Endothelial cell (in vitro differentiated cells): ENCODE data around the gene ASAH2. TPM values are rescaled to one million over a fixed set of nuclear protein-coding genes. Genes with fewer than 3 reads are reported as not detected.

Source experiments
- DNase-seq: peaks from one replicate; pipeline ENCODE4 v3.0.0; 2021; ENCODE audit warnings: low spot score
- H3K27ac Mint-ChIP-seq: one replicate; pipeline ENCODE4 v1.8.0; 2021; ENCODE audit warnings: mixed read lengths, inconsistent platforms; ENCODE audit not compliant: unreplicated experiment
- H3K27me3 Mint-ChIP-seq: one replicate; pipeline ENCODE4 v1.8.0; 2021; ENCODE audit warnings: mild to moderate bottlenecking, moderate library complexity, mixed read lengths, inconsistent platforms; ENCODE audit not compliant: unreplicated experiment
- H3K36me3 Mint-ChIP-seq: one replicate; pipeline ENCODE4 v1.8.0; 2021; ENCODE audit warnings: mild to moderate bottlenecking, low read depth, mixed read lengths, inconsistent platforms; ENCODE audit not compliant: unreplicated experiment
- H3K4me1 Mint-ChIP-seq: one replicate; pipeline ENCODE4 v1.8.0; 2021; ENCODE audit warnings: mild to moderate bottlenecking, mixed read lengths, inconsistent platforms; ENCODE audit not compliant: unreplicated experiment
- H3K4me3 Mint-ChIP-seq: one replicate; pipeline ENCODE4 v1.8.0; 2021; ENCODE audit warnings: mild to moderate bottlenecking, mixed read lengths, inconsistent platforms; ENCODE audit not compliant: unreplicated experiment
- H3K9me3 Mint-ChIP-seq: one replicate; pipeline ENCODE4 v1.8.0; 2021; ENCODE audit warnings: mixed read lengths, inconsistent platforms; ENCODE audit not compliant: unreplicated experiment
- CTCF ChIP-seq: fragments of 200-600 bp; sonication (generic); IDR thresholded peaks from one replicate; pipeline ENCODE4 v1.5.0; 2021; ENCODE audit warnings: antibody characterized with exemption; ENCODE audit not compliant: unreplicated experiment
- total RNA-seq: library from RNA; stranded (reverse); fragmentation: NEBNext Ultra II Directional; extraction: Animal tissue kit (Norgen Biotek cat#: 25700); gene quantifications from one replicate; pipeline ENCODE4 v1.2.1, GENCODE V29; 2021; ENCODE audit not compliant: unreplicated experiment

The ASAH2 gene
- total RNA-seq, 1 donor from 2014 or later, result 1.7 TPM

GRCh38 chr10:50281210-50281966 is 30.1 kb upstream of the ASAH2 start:
- Mint-ChIP-seq H3K9me3 (no peaks in the 10 kb centered on the region), H3K27ac (no peak overlapping the region), H3K36me3 (no peaks in the 10 kb centered on the region), H3K4me1 (no peaks in the 10 kb centered on the region), H3K4me3 (no peak overlapping the region), H3K27me3 (no peaks in the 10 kb centered on the region)
- no peak for TF ChIP-seq CTCF
- no peak for DNase-seq

GRCh38 chr10:50280049-50280841 is 28.9 kb upstream of the ASAH2 start:
- Mint-ChIP-seq H3K27ac (no peak overlapping the region), H3K27me3 (no peaks in the 10 kb centered on the region), H3K9me3 (no peaks in the 10 kb centered on the region), H3K4me3 (no peak overlapping the region), H3K36me3 (no peaks in the 10 kb centered on the region), H3K4me1 (no peaks in the 10 kb centered on the region)
- TF ChIP-seq CTCF, result no peak
- DNase-seq, result no peak

GRCh38 chr10:50279489-50279888 is 28.2 kb upstream of the ASAH2 start:
- H3K36me3 Mint-ChIP-seq, result no peaks in the 10 kb centered on the region
- no peaks in the 10 kb centered on the region for H3K9me3 Mint-ChIP-seq
- no peaks in the 10 kb centered on the region for H3K27me3 Mint-ChIP-seq
- H3K4me3 Mint-ChIP-seq, result no peak overlapping the region
- no peaks in the 10 kb centered on the region for H3K4me1 Mint-ChIP-seq
- no peak for DNase-seq
- no peak overlapping the region for H3K27ac Mint-ChIP-seq
- no peak for TF ChIP-seq CTCF

GRCh38 chr10:50275650-50276235 is 24.4 kb upstream of the ASAH2 start:
- H3K36me3 Mint-ChIP-seq, result no peaks in the 10 kb centered on the region
- no peak overlapping the region for H3K4me3 Mint-ChIP-seq
- H3K9me3 Mint-ChIP-seq, result no peaks in the 10 kb centered on the region
- no peaks in the 10 kb centered on the region for H3K27me3 Mint-ChIP-seq
- no peaks in the 10 kb centered on the region for H3K4me1 Mint-ChIP-seq
- no peak overlapping the region for H3K27ac Mint-ChIP-seq
- DNase-seq, result peak; percentile 63
- TF ChIP-seq CTCF, result peak; percentile 40

GRCh38 chr10:50272531-50272930 is 21.2 kb upstream of the ASAH2 start:
- H3K4me1 Mint-ChIP-seq, result no peaks in the 10 kb centered on the region
- DNase-seq, result no peak
- H3K4me3 Mint-ChIP-seq, result no peak overlapping the region
- no peaks in the 10 kb centered on the region for H3K9me3 Mint-ChIP-seq
- H3K36me3 Mint-ChIP-seq, result no peaks in the 10 kb centered on the region
- no peak for TF ChIP-seq CTCF
- no peak overlapping the region for H3K27ac Mint-ChIP-seq
- H3K27me3 Mint-ChIP-seq, result no peaks in the 10 kb centered on the region
